IPS-15b (cell line): ENCODE results near the gene HK1.
"Not testable (repeated sequence)": the region's sequence is repeated elsewhere in the genome, so short reads cannot be mapped to it uniquely, and the experiment has no call there.

Source experiments
- H3K27me3 ChIP-seq: one replicate; pipeline ENCODE4 v1.6.1; 2013; ENCODE audit warnings: low read length; ENCODE audit not compliant: control insufficient read depth, insufficient read depth
- H3K36me3 ChIP-seq: one replicate; pipeline ENCODE4 v1.6.1; 2013; ENCODE audit warnings: low read length; ENCODE audit not compliant: control insufficient read depth, insufficient read depth
- H3K4me1 ChIP-seq: one replicate; pipeline ENCODE4 v1.6.1; 2013; ENCODE audit warnings: mild to moderate bottlenecking, low read length; ENCODE audit not compliant: control insufficient read depth, insufficient read depth
- H3K4me3 ChIP-seq: one replicate; pipeline ENCODE4 v1.5.1; 2013; ENCODE audit warnings: low read depth, low read length
- H3K9ac ChIP-seq: one replicate; pipeline ENCODE4 v1.6.1; 2013; ENCODE audit warnings: low read depth, mild to moderate bottlenecking, low read length
- H3K9me3 ChIP-seq: one replicate; pipeline ENCODE4 v1.6.1; 2013; ENCODE audit warnings: mild to moderate bottlenecking, low read length; ENCODE audit not compliant: control insufficient read depth, insufficient read depth

HK1 gene

DNA sequence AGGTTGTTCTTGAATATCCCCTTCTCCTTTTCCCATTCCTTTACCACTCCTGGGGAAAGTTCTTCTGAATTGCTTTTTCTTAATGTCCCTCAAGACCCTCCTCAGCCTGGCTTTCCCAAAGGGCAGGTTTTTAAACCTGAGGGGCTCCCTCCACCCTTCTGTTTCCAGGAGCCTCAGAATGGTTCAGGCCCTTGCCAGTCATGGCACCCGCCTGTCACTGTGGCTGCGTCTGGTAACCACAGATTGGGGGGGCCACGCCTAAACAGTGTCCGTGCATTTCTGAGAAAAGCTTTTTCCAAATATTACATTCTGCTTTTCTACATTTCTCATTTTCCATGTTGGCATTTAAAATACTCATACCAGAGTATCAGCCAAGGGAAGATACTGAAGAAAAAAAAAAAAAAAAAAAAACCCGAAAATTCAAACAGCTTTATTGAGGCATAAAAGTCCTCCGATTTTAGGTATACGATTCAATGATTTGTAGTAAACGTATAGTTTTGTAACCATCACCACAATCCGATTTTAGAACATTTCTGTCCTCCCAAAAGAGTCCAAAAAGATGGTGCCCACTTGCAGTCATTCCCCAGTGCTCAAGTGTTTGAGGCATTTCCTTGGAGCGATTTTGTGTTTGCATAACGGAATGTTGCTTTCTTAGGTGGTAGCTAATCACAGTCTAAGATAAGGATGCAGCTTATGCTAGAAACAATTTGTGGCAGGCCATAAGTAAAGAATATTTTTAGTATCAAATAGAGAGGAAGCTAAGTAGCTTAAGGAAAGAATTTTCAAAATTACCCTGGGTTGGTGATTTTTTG lies 36.0 kb upstream of the HK1 start:
- no peaks in the 10 kb centered on the region for H3K9me3 ChIP-seq

GRCh38 chr10:69242852-69243212 lies 35.5 kb upstream of the HK1 start:
- no peak overlapping the region for H3K9ac ChIP-seq
- no peaks in the 10 kb centered on the region for H3K36me3 ChIP-seq
- no peaks in the 10 kb centered on the region for H3K27me3 ChIP-seq
- no peaks in the 10 kb centered on the region for H3K9me3 ChIP-seq
- H3K4me3 ChIP-seq = no peak overlapping the region
- H3K4me1 ChIP-seq = no peaks in the 10 kb centered on the region

More for the DNA sequence above, 36.0 kb upstream of the HK1 start:
- Histone ChIP-seq H3K4me1 (no peaks in the 10 kb centered on the region), H3K36me3 (no peaks in the 10 kb centered on the region), H3K9ac (no peak overlapping the region), H3K27me3 (no peaks in the 10 kb centered on the region), H3K4me3 (no peak overlapping the region)

- Histone ChIP-seq H3K36me3 (no peaks in the 10 kb centered on the region), H3K9me3 (no peaks in the 10 kb centered on the region), H3K4me1 (no peaks in the 10 kb centered on the region), H3K9ac (no peak overlapping the region), H3K27me3 (no peaks in the 10 kb centered on the region), H3K4me3 (no peak overlapping the region)
Measured at GRCh38 chr10:69243817-69244216, 34.5 kb upstream of the HK1 start.

GRCh38 chr10:69246036-69246435 lies 32.3 kb upstream of the HK1 start:
- Histone ChIP-seq H3K4me1 (no peaks in the 10 kb centered on the region), H3K27me3 (no peaks in the 10 kb centered on the region), H3K9me3 (no peaks in the 10 kb centered on the region), H3K9ac (no peak overlapping the region), H3K4me3 (no peak overlapping the region), H3K36me3 (no peaks in the 10 kb centered on the region)

DNA sequence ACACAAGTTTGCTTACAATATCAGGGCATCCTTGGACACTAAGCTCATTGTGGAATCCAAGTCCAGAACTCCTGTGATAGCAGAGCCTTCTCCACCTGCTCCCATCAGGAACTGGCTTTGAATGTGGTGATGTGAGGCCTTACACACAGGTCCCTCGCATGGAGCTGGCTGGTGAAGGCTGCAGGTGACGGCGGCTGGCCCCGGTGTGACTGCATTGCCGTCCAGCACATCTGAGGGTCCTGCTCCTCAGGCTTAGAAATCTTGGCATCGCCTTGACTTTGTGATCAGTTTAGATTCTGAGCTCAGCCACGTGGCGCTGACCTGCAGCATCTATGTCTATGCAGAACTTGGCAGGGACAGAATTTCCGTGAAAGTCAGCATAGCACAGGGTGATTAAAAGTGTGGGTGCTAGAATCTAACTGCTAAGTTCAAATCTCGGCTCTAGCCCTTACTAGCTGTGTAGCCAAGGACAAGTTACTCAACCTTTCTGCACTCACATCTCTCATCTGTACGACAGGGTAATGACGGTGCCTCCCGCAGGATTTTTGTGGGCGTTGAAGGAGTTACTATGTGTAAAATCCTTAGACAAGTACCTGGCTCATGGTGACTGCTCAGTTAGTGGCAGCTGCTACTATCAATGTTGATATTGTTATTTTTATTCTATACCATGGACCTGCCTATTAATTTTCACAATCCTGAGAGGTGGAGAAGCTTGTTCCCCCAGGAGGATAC lies 31.5 kb upstream of the HK1 start:
- Histone ChIP-seq H3K4me3 (no peak overlapping the region), H3K9me3 (no peaks in the 10 kb centered on the region), H3K4me1 (no peaks in the 10 kb centered on the region), H3K9ac (no peak overlapping the region), H3K27me3 (no peaks in the 10 kb centered on the region), H3K36me3 (no peaks in the 10 kb centered on the region)

DNA sequence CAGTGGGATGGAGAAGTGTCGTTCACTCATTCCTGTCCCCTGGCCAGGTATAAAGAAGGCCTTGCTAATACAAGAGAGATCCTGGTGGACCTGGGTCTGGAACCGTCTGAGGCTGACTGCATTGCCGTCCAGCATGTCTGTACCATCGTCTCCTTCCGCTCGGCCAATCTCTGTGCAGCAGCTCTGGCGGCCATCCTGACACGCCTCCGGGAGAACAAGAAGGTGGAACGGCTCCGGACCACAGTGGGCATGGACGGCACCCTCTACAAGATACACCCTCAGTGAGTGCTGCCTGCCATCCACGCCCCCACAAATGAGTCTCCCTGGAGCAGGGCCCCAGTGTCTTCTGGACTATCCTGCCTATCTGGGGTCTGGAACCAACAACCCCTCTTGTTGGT lies 31.0 kb upstream of the HK1 start:
- no peaks in the 10 kb centered on the region for H3K36me3 ChIP-seq
- H3K4me3 ChIP-seq = no peak overlapping the region
- H3K9ac ChIP-seq = no peak overlapping the region
- no peaks in the 10 kb centered on the region for H3K27me3 ChIP-seq
- no peaks in the 10 kb centered on the region for H3K4me1 ChIP-seq
- no peaks in the 10 kb centered on the region for H3K9me3 ChIP-seq

DNA sequence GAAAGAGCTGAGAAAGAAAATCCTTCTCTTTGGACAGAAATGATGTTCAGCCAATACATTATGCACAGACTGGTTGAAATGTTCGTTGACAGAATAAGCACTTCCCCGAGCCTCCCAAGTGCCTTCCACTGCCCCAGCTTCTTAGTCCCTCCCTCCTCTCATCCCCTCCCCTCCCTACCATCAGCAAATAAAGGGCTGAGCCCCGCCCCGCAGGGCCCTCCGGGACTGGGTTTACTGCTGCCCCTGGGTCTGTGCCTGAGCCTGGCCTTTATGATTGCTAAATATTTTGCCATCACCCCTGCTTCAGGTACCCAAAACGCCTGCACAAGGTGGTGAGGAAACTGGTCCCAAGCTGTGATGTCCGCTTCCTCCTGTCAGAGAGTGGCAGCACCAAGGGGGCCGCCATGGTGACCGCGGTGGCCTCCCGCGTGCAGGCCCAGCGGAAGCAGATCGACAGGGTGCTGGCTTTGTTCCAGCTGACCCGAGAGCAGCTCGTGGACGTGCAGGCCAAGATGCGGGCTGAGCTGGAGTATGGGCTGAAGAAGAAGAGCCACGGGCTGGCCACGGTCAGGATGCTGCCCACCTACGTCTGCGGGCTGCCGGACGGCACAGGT lies 30.1 kb upstream of the HK1 start:
- Histone ChIP-seq H3K4me3 (no peak overlapping the region), H3K9me3 (no peaks in the 10 kb centered on the region), H3K27me3 (no peaks in the 10 kb centered on the region), H3K9ac (no peak overlapping the region), H3K4me1 (no peaks in the 10 kb centered on the region), H3K36me3 (no peaks in the 10 kb centered on the region)

DNA sequence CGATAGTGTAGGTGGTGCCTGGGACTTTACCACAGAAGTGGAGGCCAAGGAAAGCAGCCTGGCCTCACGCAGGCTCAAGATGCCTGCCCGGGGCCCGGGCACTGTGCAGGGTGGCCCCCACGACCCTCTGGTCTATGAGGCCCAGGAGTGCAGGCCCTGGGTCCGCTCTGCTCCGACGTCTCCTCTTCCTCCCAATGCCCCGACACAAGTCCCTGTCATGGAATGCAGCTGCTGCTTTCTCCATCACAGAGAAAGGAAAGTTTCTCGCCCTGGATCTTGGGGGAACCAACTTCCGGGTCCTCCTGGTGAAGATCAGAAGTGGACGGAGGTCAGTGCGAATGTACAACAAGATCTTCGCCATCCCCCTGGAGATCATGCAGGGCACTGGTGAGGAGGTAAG lies 28.3 kb upstream of the HK1 start:
- H3K4me3 ChIP-seq = no peak overlapping the region
- H3K36me3 ChIP-seq = no peaks in the 10 kb centered on the region
- no peaks in the 10 kb centered on the region for H3K4me1 ChIP-seq
- H3K27me3 ChIP-seq = no peaks in the 10 kb centered on the region
- H3K9me3 ChIP-seq = no peaks in the 10 kb centered on the region
- H3K9ac ChIP-seq = no peak overlapping the region

GRCh38 chr10:69251417-69251816 lies 26.9 kb upstream of the HK1 start:
- H3K36me3 ChIP-seq, H3K9ac ChIP-seq, H3K4me3 ChIP-seq, H3K4me1 ChIP-seq, H3K27me3 ChIP-seq, H3K9me3 ChIP-seq: not testable (repeated sequence)

GRCh38 chr10:69253171-69253570 lies 25.1 kb upstream of the HK1 start:
- H3K9me3 ChIP-seq = no peaks in the 10 kb centered on the region
- no peaks in the 10 kb centered on the region for H3K36me3 ChIP-seq
- H3K4me1 ChIP-seq = no peaks in the 10 kb centered on the region
- H3K9ac ChIP-seq = no peak overlapping the region
- no peaks in the 10 kb centered on the region for H3K27me3 ChIP-seq
- no peak overlapping the region for H3K4me3 ChIP-seq

GRCh38 chr10:69254877-69255276 lies 23.4 kb upstream of the HK1 start:
- Histone ChIP-seq H3K36me3 (no peaks in the 10 kb centered on the region), H3K27me3 (no peaks in the 10 kb centered on the region), H3K9ac (no peak overlapping the region), H3K4me1 (no peaks in the 10 kb centered on the region), H3K4me3 (no peak overlapping the region), H3K9me3 (no peaks in the 10 kb centered on the region)
